Breast epithelium (tissue), 4 donors: ENCODE measurements around the gene COL6A5. TPM values are rescaled to one million over a fixed set of nuclear protein-coding genes. Genes with fewer than 3 reads are reported as not detected.

Experiments
- DNase-seq, 2 donors: peaks; one replicate each; pipeline ENCODE4 v3.0.0-alpha.2; 2019; ENCODE audit warnings: low spot score in 2 of 2
- H3K27ac ChIP-seq, 2 donors: fragments of 200-600 bp; sonication (generic) in 1 of 2; one replicate each; pipeline ENCODE4 v1.5.1; 2016 to 2019; ENCODE audit warnings: mild to moderate bottlenecking in 1 of 2
- H3K27me3 ChIP-seq, 2 donors: fragments of 200-600 bp; sonication (generic) in 1 of 2; one replicate each; pipeline versions ENCODE4 v1.5.1 to v1.6.0; 2017 to 2019; ENCODE audit warnings: control low read depth in 1 of 2, mild to moderate bottlenecking in 1 of 2
- H3K36me3 ChIP-seq: fragments of 200-600 bp; one replicate; pipeline ENCODE4 v1.5.1; 2019
- H3K4me1 ChIP-seq, 2 donors: fragments of 200-600 bp; sonication (generic); one replicate each; pipeline ENCODE4 v1.5.1; 2016 to 2019; ENCODE audit warnings: control low read depth in 1 of 2
- H3K4me3 ChIP-seq, 3 donors: fragments of 200-600 bp; sonication (generic); 1 replicate in 2 of 3; 2 replicates in 1 of 3; pipeline ENCODE4 v1.5.1; 2016 to 2019; ENCODE audit warnings: mild to moderate bottlenecking in 3 of 3, moderate library complexity in 2 of 3
- H3K9me3 ChIP-seq, 2 donors: fragments of 200-600 bp; sonication (generic) in 1 of 2; one replicate each; pipeline ENCODE4 v1.5.1; 2016 to 2019; ENCODE audit warnings: control low read depth in 1 of 2
- POLR2A ChIP-seq: fragments of 450-650 bp; IDR thresholded peaks from one replicate; pipeline ENCODE4 v1.6.1; 2016; ENCODE audit warnings: antibody characterized with exemption, mild to moderate bottlenecking, moderate library complexity
- POLR2AphosphoS5 ChIP-seq, 3 donors: sonication (generic); formaldehyde crosslinking; IDR thresholded peaks; one replicate each; pipeline ENCODE4 v1.6.1; 2017; ENCODE audit warnings: antibody characterized with exemption in 3 of 3
- intact Hi-C: fragments of 100-400 bp; cut with DNase I; formaldehyde crosslinking; loops from one replicate; pipeline ENCODE4 v1.15.1; 2023; ENCODE audit warnings: low total_unique reads
- total RNA-seq, 3 donors: library from RNA; depleted of rRNA; stranded (reverse); fragments of >200 nt; gene quantifications; one replicate each; pipeline ENCODE4 v1.1.0, GENCODE V29; 2016
- TF ChIP-seq, protein P1 (sequence below), 3 donors: fragments of 450-650 bp; IDR thresholded peaks; one replicate each; pipeline ENCODE4 v1.5.1; 2016 to 2017; ENCODE audit warnings: antibody characterized with exemption in 3 of 3, mild to moderate bottlenecking in 3 of 3, moderate library complexity in 3 of 3

COL6A5 gene
- total RNA-seq, 3 donors from 2014 or later = not detected

DNA sequence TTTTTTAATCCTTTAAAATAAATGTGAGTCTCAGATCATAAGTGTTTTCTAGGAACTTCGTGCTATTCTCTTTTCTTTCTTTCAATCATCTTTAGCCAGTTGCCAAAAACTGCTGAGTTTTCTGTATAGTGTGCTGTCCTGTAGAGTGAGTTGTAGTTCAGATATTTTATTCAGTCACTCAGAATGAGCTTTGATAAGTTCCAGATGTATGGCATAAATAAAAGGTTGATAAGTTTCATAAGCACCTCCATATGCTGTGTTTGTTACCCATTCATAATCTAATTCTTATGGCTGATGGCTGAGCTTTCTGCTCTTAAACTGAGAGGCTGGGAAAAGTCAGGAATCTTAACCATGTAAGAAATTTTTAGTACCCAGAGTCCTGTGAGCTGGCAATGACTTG lies 112.2 kb downstream of the COL6A5 start:
- TF ChIP-seq POLR2A (no peak), POLR2AphosphoS5 (IDR thresholded peaks at IDR 0.05) (no peak)
- TF ChIP-seq, protein P1, sequence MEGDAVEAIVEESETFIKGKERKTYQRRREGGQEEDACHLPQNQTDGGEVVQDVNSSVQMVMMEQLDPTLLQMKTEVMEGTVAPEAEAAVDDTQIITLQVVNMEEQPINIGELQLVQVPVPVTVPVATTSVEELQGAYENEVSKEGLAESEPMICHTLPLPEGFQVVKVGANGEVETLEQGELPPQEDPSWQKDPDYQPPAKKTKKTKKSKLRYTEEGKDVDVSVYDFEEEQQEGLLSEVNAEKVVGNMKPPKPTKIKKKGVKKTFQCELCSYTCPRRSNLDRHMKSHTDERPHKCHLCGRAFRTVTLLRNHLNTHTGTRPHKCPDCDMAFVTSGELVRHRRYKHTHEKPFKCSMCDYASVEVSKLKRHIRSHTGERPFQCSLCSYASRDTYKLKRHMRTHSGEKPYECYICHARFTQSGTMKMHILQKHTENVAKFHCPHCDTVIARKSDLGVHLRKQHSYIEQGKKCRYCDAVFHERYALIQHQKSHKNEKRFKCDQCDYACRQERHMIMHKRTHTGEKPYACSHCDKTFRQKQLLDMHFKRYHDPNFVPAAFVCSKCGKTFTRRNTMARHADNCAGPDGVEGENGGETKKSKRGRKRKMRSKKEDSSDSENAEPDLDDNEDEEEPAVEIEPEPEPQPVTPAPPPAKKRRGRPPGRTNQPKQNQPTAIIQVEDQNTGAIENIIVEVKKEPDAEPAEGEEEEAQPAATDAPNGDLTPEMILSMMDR (IDR thresholded peaks at IDR 0.05) = no peak
- Histone ChIP-seq H3K36me3 (no peaks in the 10 kb centered on the region), H3K4me3 (no peak overlapping the region), H3K9me3 (no peaks in the 10 kb centered on the region), H3K4me1 (no peaks in the 10 kb centered on the region), H3K27ac (no peak overlapping the region), H3K27me3 (no peaks in the 10 kb centered on the region)
- DNase-seq = no peak
- intact Hi-C loops = loop anchor here (10.0 kb wide), 1 partner anchor 307 kb away; no protein-coding TSS in a partner anchor

DNA sequence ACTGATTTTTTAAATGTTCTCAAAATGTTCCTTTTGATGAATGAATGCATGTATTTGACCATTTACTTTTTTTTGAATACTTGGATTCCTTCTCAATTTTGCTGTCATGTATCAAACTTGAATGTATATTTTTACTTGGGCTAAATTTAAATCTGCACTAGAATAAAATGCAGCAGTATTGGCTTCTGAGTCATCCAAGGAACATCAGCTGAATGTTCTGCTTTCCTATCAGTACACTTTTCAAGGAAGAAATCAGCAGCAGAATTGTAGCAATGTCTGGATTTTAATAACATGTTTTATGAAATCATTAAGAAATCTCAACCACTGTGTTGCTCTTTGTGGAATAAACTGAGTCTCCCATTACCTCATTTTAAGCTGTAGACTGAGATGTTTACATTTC lies 114.5 kb downstream of the COL6A5 start:
- DNase-seq = no peak
- no peak for TF ChIP-seq POLR2A
- no peak for TF ChIP-seq POLR2AphosphoS5 (IDR thresholded peaks at IDR 0.05)
- TF ChIP-seq, protein P1 (IDR thresholded peaks at IDR 0.05) = no peak
- Histone ChIP-seq H3K4me3 (no peak overlapping the region), H3K27ac (no peak overlapping the region), H3K36me3 (no peaks in the 10 kb centered on the region), H3K9me3 (no peaks in the 10 kb centered on the region), H3K27me3 (no peaks in the 10 kb centered on the region), H3K4me1 (no peaks in the 10 kb centered on the region)
- intact Hi-C loops = loop anchor here (10.0 kb wide), 1 partner anchor 305 kb away; no protein-coding TSS in a partner anchor

DNA sequence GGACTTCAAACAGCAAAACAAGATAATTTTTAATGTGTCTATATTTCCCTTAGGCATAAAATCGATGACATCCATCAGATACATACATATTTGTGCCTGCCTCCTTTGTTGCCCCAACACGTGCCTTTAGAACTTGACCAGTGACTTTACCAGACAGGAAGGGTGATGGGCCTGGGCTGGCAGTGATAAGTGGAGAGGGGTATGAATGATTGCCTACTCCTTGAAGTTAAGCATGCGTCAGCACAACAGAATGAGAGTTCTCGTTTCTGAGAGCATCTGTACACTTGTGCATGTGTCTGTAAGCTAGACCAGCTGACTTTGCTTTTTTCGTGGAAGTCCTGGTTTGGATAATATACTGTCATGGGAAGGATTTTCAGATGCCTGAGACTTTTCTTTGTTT lies 116.6 kb downstream of the COL6A5 start:
- no peaks in the 10 kb centered on the region for H3K9me3 ChIP-seq
- no peak overlapping the region for H3K27ac ChIP-seq
- H3K36me3 ChIP-seq = no peaks in the 10 kb centered on the region
- H3K4me3 ChIP-seq = no peak overlapping the region
- intact Hi-C loops = no loop called here
- no peak for DNase-seq
- H3K4me1 ChIP-seq = no peaks in the 10 kb centered on the region
- no peaks in the 10 kb centered on the region for H3K27me3 ChIP-seq
- TF ChIP-seq POLR2AphosphoS5 (IDR thresholded peaks at IDR 0.05) = no peak
- TF ChIP-seq, protein P1 (IDR thresholded peaks at IDR 0.05) = no peak
- TF ChIP-seq POLR2A = no peak

DNA sequence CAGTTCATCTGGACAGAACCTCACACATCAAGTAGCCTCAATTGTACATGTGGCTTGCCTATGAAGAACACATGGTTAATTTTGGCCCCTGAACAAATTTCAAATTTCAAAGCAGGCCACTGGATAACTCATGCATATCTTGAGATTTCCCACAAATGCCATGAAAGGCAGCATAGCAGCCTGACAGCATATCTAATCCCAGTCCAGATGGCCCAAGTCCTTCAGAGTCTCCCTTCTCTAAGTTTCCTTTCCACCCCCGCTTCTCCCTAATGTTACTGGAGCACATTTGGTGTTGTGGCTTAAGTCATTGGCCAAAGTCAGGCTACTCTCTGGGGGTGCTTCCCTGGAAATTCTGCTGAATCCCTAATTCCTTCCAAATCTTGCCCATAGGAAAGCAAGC lies 117.7 kb downstream of the COL6A5 start:
- Histone ChIP-seq H3K27ac (no peak overlapping the region), H3K4me1 (no peaks in the 10 kb centered on the region), H3K36me3 (no peaks in the 10 kb centered on the region), H3K4me3 (no peak overlapping the region), H3K27me3 (no peaks in the 10 kb centered on the region), H3K9me3 (no peaks in the 10 kb centered on the region)
- TF ChIP-seq POLR2A = no peak
- TF ChIP-seq, protein P1 (IDR thresholded peaks at IDR 0.05) = no peak
- no peak for TF ChIP-seq POLR2AphosphoS5 (IDR thresholded peaks at IDR 0.05)
- intact Hi-C loops = no loop called here
- no peak for DNase-seq

DNA sequence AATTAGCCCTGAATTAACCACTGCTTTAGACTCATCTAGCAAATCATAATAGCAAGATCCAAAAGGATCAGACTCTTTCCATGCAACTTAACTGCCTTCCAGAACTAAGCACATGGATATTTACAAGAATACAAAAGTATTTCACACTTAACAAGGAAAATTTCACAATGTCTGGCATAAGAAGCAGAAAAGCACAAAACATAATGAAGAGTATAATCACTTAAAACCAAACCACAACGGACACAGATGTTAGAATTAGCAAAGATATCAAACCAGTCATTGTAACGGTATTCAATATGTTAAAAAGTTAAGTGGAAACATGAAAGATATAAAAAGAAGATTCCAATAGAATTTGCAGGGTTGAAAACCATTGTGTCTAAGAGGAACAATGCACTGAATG lies 120.0 kb downstream of the COL6A5 start:
- Histone ChIP-seq H3K9me3 (no peaks in the 10 kb centered on the region), H3K27ac (no peak overlapping the region), H3K27me3 (no peaks in the 10 kb centered on the region), H3K4me1 (no peaks in the 10 kb centered on the region), H3K36me3 (no peaks in the 10 kb centered on the region), H3K4me3 (no peak overlapping the region)
- intact Hi-C loops = no loop called here
- DNase-seq = no peak
- TF ChIP-seq POLR2A (no peak), POLR2AphosphoS5 (IDR thresholded peaks at IDR 0.05) (no peak)
- TF ChIP-seq, protein P1 (IDR thresholded peaks at IDR 0.05) = no peak
